ENCODE results near the gene NFATC4. TPM values are rescaled to one million over a fixed set of nuclear protein-coding genes. Genes with fewer than 3 reads are reported as not detected.

The NFATC4 gene
- total and polyA plus RNA-seq, 2 of the 4 experiments (the other 2 are of a cell fraction) = 15.6 to 35.8 TPM

DNA sequence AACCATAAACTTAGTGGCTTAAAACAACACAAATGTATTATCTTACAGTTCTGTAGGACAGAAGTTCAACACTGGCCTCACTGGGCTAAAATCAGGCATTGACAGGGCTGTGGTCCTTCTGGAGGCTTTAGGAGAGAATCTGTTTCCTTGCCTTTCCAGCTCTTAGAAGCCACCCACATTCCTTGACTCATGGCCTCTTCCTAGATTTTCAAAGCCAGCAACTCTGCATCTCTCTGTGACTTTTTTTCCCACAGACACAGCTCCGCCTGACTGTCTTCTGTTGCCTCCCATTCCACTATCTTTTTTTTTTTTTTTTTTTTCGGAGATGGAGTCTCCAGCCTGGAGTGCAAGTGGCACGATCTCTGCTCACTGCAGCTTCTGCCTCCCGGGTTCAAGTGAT, 11.8 kb upstream of the NFATC4 start:
- peaks cover 9% of the 10 kb centered on the region for H3K4me1 ChIP-seq (ENCODE audit: control insufficient read depth, insufficient read depth, low read length)
- no peak for ATAC-seq (ENCODE audit: low read depth)
- H2BK5ac ChIP-seq (ENCODE audit: low read depth, low read length, poor library complexity, severe bottlenecking) = no peak overlapping the region
- POLR2A ChIA-PET (ENCODE audit: unreplicated experiment) = no interaction called here
- dilution Hi-C loops (cut with HindIII; ENCODE audit: low sequenced_read_pairs, unreplicated experiment) = no loop called here
- no peak overlapping the region for H3K56ac ChIP-seq (ENCODE audit: extremely low read depth, insufficient read depth, low read length)
- H4K5ac ChIP-seq (ENCODE audit: low read depth, low read length) = no peak overlapping the region
- no peak overlapping the region for H4K91ac ChIP-seq (ENCODE audit: insufficient read depth, low read depth, low read length)
- no peak overlapping the region for H2AK5ac ChIP-seq (ENCODE audit: low read depth, low read length)
- CTCF ChIA-PET = no interaction called here
- H3K27ac ChIP-seq (ENCODE audit: insufficient read depth, low read length) = no peak overlapping the region
- no peak overlapping the region for H3K9ac ChIP-seq (ENCODE audit: low read depth, low read length)
- H4K8ac ChIP-seq (ENCODE audit: low read depth in 2 of 2, low read length in 2 of 2) = no peak overlapping the region
- no peaks in the 10 kb centered on the region; the same call in 1 of the 2 replicates for H3K27me3 ChIP-seq (ENCODE audit: control insufficient read depth, insufficient read depth, low read length)
- no peak overlapping the region for H2BK20ac ChIP-seq (ENCODE audit: low read depth, low read length)
- no CpG with 5 or more reads among the region's 4 CpGs for WGBS, 2 experiments (ENCODE audit: extremely low coverage in 2 of 2, insufficient read length in 1 of 2)
- peaks cover 3% of the 10 kb centered on the region; the same call in 1 of the 2 replicates for H3K9me1 ChIP-seq (ENCODE audit: insufficient read depth, low read length)
- H3K4me3 ChIP-seq (ENCODE audit: insufficient read depth, low read depth, low read length) = no peak overlapping the region
- H2AK9ac ChIP-seq (replicated peaks; ENCODE audit: low read depth, low read length, poor library complexity) = no peak overlapping the region
- no TSS peak for BruUV-seq (replicated peaks)
- intact Hi-C loops (cut with micrococcal nuclease) = no loop called here
- H2BK15ac ChIP-seq (ENCODE audit: low read depth, low read length) = no peak overlapping the region
- H2AFZ ChIP-seq (replicated peaks; ENCODE audit: low read length, poor library complexity) = no peak overlapping the region
- H4K20me1 ChIP-seq (ENCODE audit: insufficient read depth, low read length) = no peaks in the 10 kb centered on the region
- H2BK120ac ChIP-seq (ENCODE audit: low read depth, low read length) = no peak overlapping the region
- no peak overlapping the region for H3K18ac ChIP-seq (ENCODE audit: low read depth, low read length)
- in situ Hi-C loops (cut with MboI; ENCODE audit: low sequenced_read_pairs) = no loop called here
- no peak overlapping the region for H3K14ac ChIP-seq (replicated peaks; ENCODE audit: low read depth, low read length)
- H3K79me1 ChIP-seq (ENCODE audit: low read depth in 1 of 2, low read length in 2 of 2) = no peaks in the 10 kb centered on the region
- H3K9me3 ChIP-seq (ENCODE audit: control insufficient read depth, insufficient read depth, low read length) = no peaks in the 10 kb centered on the region
- DNase-seq = no peak
- TF ChIP-seq, protein P1, sequence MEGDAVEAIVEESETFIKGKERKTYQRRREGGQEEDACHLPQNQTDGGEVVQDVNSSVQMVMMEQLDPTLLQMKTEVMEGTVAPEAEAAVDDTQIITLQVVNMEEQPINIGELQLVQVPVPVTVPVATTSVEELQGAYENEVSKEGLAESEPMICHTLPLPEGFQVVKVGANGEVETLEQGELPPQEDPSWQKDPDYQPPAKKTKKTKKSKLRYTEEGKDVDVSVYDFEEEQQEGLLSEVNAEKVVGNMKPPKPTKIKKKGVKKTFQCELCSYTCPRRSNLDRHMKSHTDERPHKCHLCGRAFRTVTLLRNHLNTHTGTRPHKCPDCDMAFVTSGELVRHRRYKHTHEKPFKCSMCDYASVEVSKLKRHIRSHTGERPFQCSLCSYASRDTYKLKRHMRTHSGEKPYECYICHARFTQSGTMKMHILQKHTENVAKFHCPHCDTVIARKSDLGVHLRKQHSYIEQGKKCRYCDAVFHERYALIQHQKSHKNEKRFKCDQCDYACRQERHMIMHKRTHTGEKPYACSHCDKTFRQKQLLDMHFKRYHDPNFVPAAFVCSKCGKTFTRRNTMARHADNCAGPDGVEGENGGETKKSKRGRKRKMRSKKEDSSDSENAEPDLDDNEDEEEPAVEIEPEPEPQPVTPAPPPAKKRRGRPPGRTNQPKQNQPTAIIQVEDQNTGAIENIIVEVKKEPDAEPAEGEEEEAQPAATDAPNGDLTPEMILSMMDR (conservative IDR thresholded peaks at IDR 0.05; ENCODE audit: low read depth, low read length) = no peak
- TF ChIP-seq CEBPB (IDR thresholded peaks at IDR 0.05; ENCODE audit: low read depth, low read length) = no peak
- no peak overlapping the region for H3K4me2 ChIP-seq (ENCODE audit: low read depth, low read length)
- no peak overlapping the region for H3K4ac ChIP-seq (ENCODE audit: low read depth, low read length)
- no peaks in the 10 kb centered on the region for H3K36me3 ChIP-seq (ENCODE audit: control insufficient read depth, insufficient read depth, low read length)
- H3K23ac ChIP-seq (ENCODE audit: low read depth, low read length) = no peak overlapping the region

All from IMR-90 (cell line).